Activated T-helper 17 cell treated with anti-CD3 and anti-CD28 coated beads, Interleukin-2, amount 50 U/mL, for 72 hours (primary cell): ENCODE measurements around the gene PKN1. TPM values are rescaled to one million over a fixed set of nuclear protein-coding genes. Genes with fewer than 3 reads are reported as not detected.

Source experiments
- total RNA-seq, 2 donors: library from RNA; stranded (reverse); gene quantifications; one replicate each; pipeline ENCODE4 v1.2.3, GENCODE V29; 2022

PKN1 gene
- total RNA-seq, 2 donors from 2014 or later, result 121 to 171 TPM

Other genes starting within 250 kb of the PKN1 start
- 1 to 10 TPM; 3.9 to 8.4 TPM for gene ADGRL1, start 227.1 kb upstream of the PKN1 start, total RNA-seq
- 100 to 1,000 TPM; 184 to 261 TPM for gene ADGRE5, start 51.9 kb upstream of the PKN1 start, total RNA-seq
- 100 to 1,000 TPM; 132 to 260 TPM for gene DDX39A, start 14.0 kb upstream of the PKN1 start, total RNA-seq
- under 1 TPM in 1 of 2 donors, not detected in 1; 0.17 TPM for gene PTGER1, start 42.0 kb downstream of the PKN1 start, total RNA-seq
- 10 to 100 TPM; 23.4 to 44.9 TPM for gene GIPC1, start 62.8 kb downstream of the PKN1 start, total RNA-seq
- 100 to 1,000 TPM in 1 of 2 donors, 10 to 100 TPM in 1; 79.4 to 140 TPM for gene DNAJB1, start 85.1 kb downstream of the PKN1 start, total RNA-seq
- 100 to 1,000 TPM; 100 to 139 TPM for gene TECR, start 96.3 kb downstream of the PKN1 start, total RNA-seq
- gene NDUFB7, start 138.8 kb downstream of the PKN1 start, total RNA-seq, result 100 to 1,000 TPM in 1 of 2 donors, 10 to 100 TPM in 1; 79.7 to 132 TPM
- 1 to 10 TPM in 1 of 2 donors, under 1 TPM in 1; 0.78 to 2.0 TPM for gene CLEC17A, start 149.8 kb downstream of the PKN1 start, total RNA-seq
- not detected for gene ADGRE3, start 241.5 kb downstream of the PKN1 start, total RNA-seq